Hematopoietic multipotent progenitor cell treated with erythropoietin and hydrocortisone succinate and interleukin-3 and kit ligand, for 8 days (in vitro differentiated cells): ENCODE results near the gene EPC2.
"Not testable (repeated sequence)": the region's sequence is repeated elsewhere in the genome, so short reads cannot be mapped to it uniquely, and the experiment has no call there.

Experiments
- DNase-seq: peaks from one replicate; pipeline ENCODE4 v3.0.0-alpha.2; 2015

Gene EPC2

GRCh38 chr2:148730085-148730484, 85.5 kb downstream of the EPC2 start:
- DNase-seq: no peak

- DNase-seq: no peak
Measured at GRCh38 chr2:148737742-148738141, 93.2 kb downstream of the EPC2 start.

- no peak for DNase-seq
Measured at GRCh38 chr2:148739454-148740105, 95.0 kb downstream of the EPC2 start.

- no peak for DNase-seq
Measured at GRCh38 chr2:148742373-148742772, 97.8 kb downstream of the EPC2 start.

- no peak for DNase-seq
Measured at GRCh38 chr2:148745151-148745851, 100.8 kb downstream of the EPC2 start.

GRCh38 chr2:148746973-148747372, 102.4 kb downstream of the EPC2 start:
- DNase-seq: no peak

- DNase-seq: no peak
Measured at GRCh38 chr2:148751907-148752306, 107.4 kb downstream of the EPC2 start.

- no peak for DNase-seq
Measured at GRCh38 chr2:148752977-148753376, 108.4 kb downstream of the EPC2 start.

GRCh38 chr2:148754864-148755263, 110.3 kb downstream of the EPC2 start:
- DNase-seq: no peak

- no peak for DNase-seq
Measured at GRCh38 chr2:148756292-148756975, 111.9 kb downstream of the EPC2 start.

- DNase-seq: no peak
Measured at GRCh38 chr2:148764815-148765214, 120.3 kb downstream of the EPC2 start.

GRCh38 chr2:148770047-148770446, 125.5 kb downstream of the EPC2 start:
- no peak for DNase-seq

GRCh38 chr2:148781544-148781943, 137.0 kb downstream of the EPC2 start:
- no peak for DNase-seq

GRCh38 chr2:148789059-148789458, 144.5 kb downstream of the EPC2 start:
- DNase-seq: no peak

GRCh38 chr2:148790172-148790571, 145.6 kb downstream of the EPC2 start:
- not testable (repeated sequence) for DNase-seq

- no peak for DNase-seq
Measured at GRCh38 chr2:148794558-148794957, 150.0 kb downstream of the EPC2 start.

- no peak for DNase-seq
Measured at GRCh38 chr2:148796735-148797512, 152.4 kb downstream of the EPC2 start.

GRCh38 chr2:148802448-148803220, 158.1 kb downstream of the EPC2 start:
- DNase-seq: no peak

GRCh38 chr2:148810081-148810480, 165.5 kb downstream of the EPC2 start:
- no peak for DNase-seq

GRCh38 chr2:148812306-148812705, 167.8 kb downstream of the EPC2 start:
- DNase-seq: no peak

- no peak for DNase-seq
Measured at GRCh38 chr2:148813603-148814065, 169.1 kb downstream of the EPC2 start.

- DNase-seq: no peak
Measured at GRCh38 chr2:148814143-148814859, 169.8 kb downstream of the EPC2 start.
